Activated CD8-positive, alpha-beta memory T cell treated with anti-CD3 and anti-CD28 coated beads, Interleukin-2, amount 50 U/mL, for 1 hour (primary cell): Measurements from ENCODE around the gene COL4A2.
"Not testable (repeated sequence)": the region's sequence is repeated elsewhere in the genome, so short reads cannot be mapped to it uniquely, and the experiment has no call there.

Experiments
- DNase-seq: peaks from one replicate; pipeline ENCODE4 v3.0.0-alpha.2; 2020; ENCODE audit errors: extremely low read depth

The COL4A2 gene

GRCh38 chr13:110475117-110475516, 168.0 kb downstream of the COL4A2 start:
- no peak for DNase-seq

GRCh38 chr13:110475550-110476219, 168.6 kb downstream of the COL4A2 start:
- no peak for DNase-seq

- no peak for DNase-seq
These were observed 169.1 kb downstream of the COL4A2 start for GRCh38 chr13:110476220-110476617.

GRCh38 chr13:110477706-110478245, 170.7 kb downstream of the COL4A2 start:
- no peak for DNase-seq

- no peak for DNase-seq
These were observed 171.5 kb downstream of the COL4A2 start for GRCh38 chr13:110478405-110479214.

- no peak for DNase-seq
These were observed 172.1 kb downstream of the COL4A2 start for GRCh38 chr13:110479215-110479545.

GRCh38 chr13:110479648-110480047, 172.6 kb downstream of the COL4A2 start:
- DNase-seq: no peak

- no peak for DNase-seq
These were observed 173.1 kb downstream of the COL4A2 start for GRCh38 chr13:110480161-110480560.

- DNase-seq: no peak
These were observed 176.4 kb downstream of the COL4A2 start for GRCh38 chr13:110483386-110483968.

- DNase-seq: no peak
These were observed 177.4 kb downstream of the COL4A2 start for GRCh38 chr13:110484290-110485048.

- DNase-seq: no peak
These were observed 178.5 kb downstream of the COL4A2 start for GRCh38 chr13:110485604-110486003.

GRCh38 chr13:110486061-110486715, 179.1 kb downstream of the COL4A2 start:
- no peak for DNase-seq

GRCh38 chr13:110486880-110487279, 179.8 kb downstream of the COL4A2 start:
- not testable (repeated sequence) for DNase-seq

GRCh38 chr13:110490009-110490770, 183.1 kb downstream of the COL4A2 start:
- DNase-seq: no peak

GRCh38 chr13:110491869-110492678, 185.0 kb downstream of the COL4A2 start:
- no peak for DNase-seq

GRCh38 chr13:110492679-110493593, 185.9 kb downstream of the COL4A2 start:
- no peak for DNase-seq

- no peak for DNase-seq
These were observed 186.5 kb downstream of the COL4A2 start for GRCh38 chr13:110493613-110494012.

GRCh38 chr13:110495376-110495775, 188.3 kb downstream of the COL4A2 start:
- DNase-seq: no peak

GRCh38 chr13:110495881-110496280, 188.8 kb downstream of the COL4A2 start:
- no peak for DNase-seq
